ENCODE data around the gene SRMS.

SRMS gene

DNA sequence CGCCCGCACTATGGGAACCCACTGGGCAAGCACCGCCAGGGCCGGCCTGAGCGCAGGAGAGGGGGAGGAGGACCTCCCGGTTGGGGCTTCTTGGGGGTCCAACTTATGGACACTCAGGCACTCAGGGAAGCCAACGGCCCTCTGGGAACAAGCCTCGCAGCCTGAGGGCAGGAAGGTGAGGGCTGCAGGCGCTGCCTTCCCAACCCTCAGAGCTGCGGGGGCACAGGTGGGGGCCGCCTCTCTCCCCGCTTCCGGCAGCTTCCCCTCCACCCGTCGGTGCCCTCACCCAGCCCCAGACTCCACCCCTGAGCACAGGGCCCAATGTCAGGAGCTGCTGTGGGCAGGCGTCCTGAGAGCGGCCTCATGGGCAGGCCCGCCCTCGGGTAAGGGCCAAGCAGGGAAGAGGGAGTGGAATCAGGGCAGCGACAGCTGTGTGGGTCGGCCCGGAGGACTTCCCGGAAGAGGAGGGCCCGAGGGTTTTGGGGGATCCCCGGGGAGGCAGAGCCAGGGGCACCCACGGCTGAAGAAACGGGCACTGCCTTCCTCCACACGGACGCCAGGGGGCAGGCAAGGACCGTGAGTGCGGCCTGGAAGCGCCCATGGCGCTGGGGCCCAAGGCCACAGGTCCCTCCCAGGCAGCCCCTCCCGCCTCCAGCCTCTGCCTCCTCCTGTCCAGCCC, 9.9 kb downstream of the SRMS start:
- TF ChIP-seq, protein P1, sequence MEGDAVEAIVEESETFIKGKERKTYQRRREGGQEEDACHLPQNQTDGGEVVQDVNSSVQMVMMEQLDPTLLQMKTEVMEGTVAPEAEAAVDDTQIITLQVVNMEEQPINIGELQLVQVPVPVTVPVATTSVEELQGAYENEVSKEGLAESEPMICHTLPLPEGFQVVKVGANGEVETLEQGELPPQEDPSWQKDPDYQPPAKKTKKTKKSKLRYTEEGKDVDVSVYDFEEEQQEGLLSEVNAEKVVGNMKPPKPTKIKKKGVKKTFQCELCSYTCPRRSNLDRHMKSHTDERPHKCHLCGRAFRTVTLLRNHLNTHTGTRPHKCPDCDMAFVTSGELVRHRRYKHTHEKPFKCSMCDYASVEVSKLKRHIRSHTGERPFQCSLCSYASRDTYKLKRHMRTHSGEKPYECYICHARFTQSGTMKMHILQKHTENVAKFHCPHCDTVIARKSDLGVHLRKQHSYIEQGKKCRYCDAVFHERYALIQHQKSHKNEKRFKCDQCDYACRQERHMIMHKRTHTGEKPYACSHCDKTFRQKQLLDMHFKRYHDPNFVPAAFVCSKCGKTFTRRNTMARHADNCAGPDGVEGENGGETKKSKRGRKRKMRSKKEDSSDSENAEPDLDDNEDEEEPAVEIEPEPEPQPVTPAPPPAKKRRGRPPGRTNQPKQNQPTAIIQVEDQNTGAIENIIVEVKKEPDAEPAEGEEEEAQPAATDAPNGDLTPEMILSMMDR (IDR thresholded peaks at IDR 0.05) = peak; percentile 97
- H3K27ac ChIP-seq = peak overlapping the region; percentile 79
- H3K27me3 ChIP-seq = peaks cover 45% of the 10 kb centered on the region
- H3K4me3 ChIP-seq (ENCODE audit: low read depth in 1 of 2, low read length in 1 of 2) = peak overlapping the region; percentile 58 to 68
- peaks cover 17 to 26% of the 10 kb centered on the region in 2 experiments for H3K4me1 ChIP-seq (ENCODE audit: control insufficient read depth in 1 of 2, insufficient read depth in 1 of 2, low read depth in 1 of 2, low read length in 1 of 2)
- no peaks in the 10 kb centered on the region for H3K36me3 ChIP-seq
- no peaks in the 10 kb centered on the region for H3K9me3 ChIP-seq

DNA sequence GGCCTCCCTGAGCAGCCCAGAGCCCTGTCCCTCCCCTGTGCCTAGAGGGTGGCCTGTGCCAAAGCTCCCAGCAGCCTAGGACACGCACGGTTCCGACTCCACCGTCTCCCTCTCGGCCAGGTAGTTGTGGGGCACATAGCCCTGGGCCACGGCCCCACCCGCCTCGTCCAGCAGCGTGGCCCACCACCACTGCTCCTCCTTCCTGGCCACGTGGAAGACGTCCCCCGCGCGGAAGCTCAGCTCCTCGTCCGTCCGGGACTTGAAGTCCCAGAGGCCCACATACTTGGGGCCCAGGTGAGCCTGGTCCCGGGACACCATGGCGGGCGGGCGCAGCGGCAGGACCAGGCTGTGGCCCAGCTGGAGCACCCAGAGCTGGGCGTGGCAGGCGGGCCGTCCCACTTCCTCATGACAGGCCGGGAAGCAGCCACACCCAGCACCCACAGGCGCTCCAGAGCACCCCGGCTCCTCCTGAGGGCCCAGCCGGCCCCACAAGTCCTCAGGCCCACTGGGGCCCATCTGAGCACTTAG, 10.5 kb downstream of the SRMS start, which contains the start of gene PTK6:
TSS of gene PTK6 (minus strand) at position 380 of the 528 bp plus-strand sequence. CDS start at position 318, 62 bp downstream.
- Histone ChIP-seq H3K4me1 (ENCODE audit: control insufficient read depth in 1 of 2, insufficient read depth in 1 of 2, low read depth in 1 of 2, low read length in 1 of 2) (peaks cover 17 to 26% of the 10 kb centered on the region in 2 experiments), H3K27ac (peak within 1 kb of the TSS; percentile 79), H3K36me3 (no peaks in the 10 kb centered on the region), H3K4me3 (ENCODE audit: low read depth in 1 of 2, low read length in 1 of 2) (peak within 1 kb of the TSS; percentile 58 to 68), H3K27me3 (peaks cover 44% of the 10 kb centered on the region), H3K9me3 (no peaks in the 10 kb centered on the region)
- TF ChIP-seq, protein P1 (IDR thresholded peaks at IDR 0.05) = no peak

GRCh38 chr20:63536241-63536977, 11.1 kb downstream of the SRMS start:
- H3K4me3 ChIP-seq (ENCODE audit: low read depth in 1 of 2, low read length in 1 of 2) = no peak overlapping the region
- H3K4me1 ChIP-seq (ENCODE audit: control insufficient read depth in 1 of 2, insufficient read depth in 1 of 2, low read depth in 1 of 2, low read length in 1 of 2) = peaks cover 17 to 26% of the 10 kb centered on the region in 2 experiments
- H3K9me3 ChIP-seq = no peaks in the 10 kb centered on the region
- no peak overlapping the region for H3K27ac ChIP-seq
- no peaks in the 10 kb centered on the region for H3K36me3 ChIP-seq
- H3K27me3 ChIP-seq = peaks cover 44% of the 10 kb centered on the region
- TF ChIP-seq, protein P1 (IDR thresholded peaks at IDR 0.05) = no peak

DNA sequence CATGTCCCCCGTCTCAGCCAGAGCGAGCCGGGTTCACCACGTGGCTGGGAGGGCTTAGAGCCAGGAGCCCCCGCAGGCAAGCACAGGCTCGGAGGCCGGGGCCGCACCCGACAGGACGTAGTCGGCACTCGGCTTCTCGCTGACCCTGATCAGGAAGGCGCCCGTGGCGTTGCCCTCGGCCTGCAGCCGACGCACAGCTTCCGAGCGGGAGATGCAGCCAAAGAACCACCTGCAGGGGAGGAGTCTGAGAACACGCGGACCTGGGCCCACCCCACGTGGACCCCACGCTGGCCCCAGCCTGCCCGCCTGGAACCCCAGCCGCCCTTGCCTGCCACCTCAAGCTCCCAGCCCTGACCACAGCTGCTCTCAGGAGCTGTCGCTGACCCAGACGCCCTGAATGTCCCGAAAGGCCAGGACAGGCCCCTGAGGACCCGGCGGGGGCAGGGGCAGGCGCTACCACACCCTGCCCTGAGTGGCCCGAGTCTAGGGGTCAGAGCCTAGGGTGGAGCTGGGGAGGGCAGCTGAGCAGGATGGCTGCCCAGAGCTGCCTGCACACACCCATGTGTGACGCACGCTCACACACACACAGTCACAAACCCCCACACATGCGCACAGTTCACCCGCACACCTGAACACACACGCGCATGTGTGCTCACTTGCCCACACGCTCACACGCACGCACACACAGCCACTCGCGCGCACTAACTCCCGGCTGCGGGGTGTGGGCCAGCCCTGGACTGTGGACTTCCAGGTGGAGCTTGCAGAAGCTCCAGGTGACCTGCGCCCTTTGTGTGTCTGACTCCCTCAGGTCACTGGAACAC, 12.5 kb downstream of the SRMS start:
- Histone ChIP-seq H3K27ac (no peak overlapping the region), H3K36me3 (no peaks in the 10 kb centered on the region), H3K9me3 (no peaks in the 10 kb centered on the region), H3K4me3 (ENCODE audit: low read depth in 1 of 2, low read length in 1 of 2) (no peak overlapping the region), H3K27me3 (peaks cover 40% of the 10 kb centered on the region), H3K4me1 (ENCODE audit: control insufficient read depth in 1 of 2, insufficient read depth in 1 of 2, low read depth in 1 of 2, low read length in 1 of 2) (peaks cover 17 to 26% of the 10 kb centered on the region in 2 experiments)
- TF ChIP-seq, protein P1 (IDR thresholded peaks at IDR 0.05) = no peak

- no peak overlapping the region for H3K4me3 ChIP-seq (ENCODE audit: low read depth in 1 of 2, low read length in 1 of 2)
- no peaks in the 10 kb centered on the region for H3K9me3 ChIP-seq
- TF ChIP-seq, protein P1 (IDR thresholded peaks at IDR 0.05) = no peak
- no peaks in the 10 kb centered on the region for H3K36me3 ChIP-seq
- H3K27me3 ChIP-seq = peaks cover 40% of the 10 kb centered on the region
- peaks cover 17 to 26% of the 10 kb centered on the region in 2 experiments for H3K4me1 ChIP-seq (ENCODE audit: control insufficient read depth in 1 of 2, insufficient read depth in 1 of 2, low read depth in 1 of 2, low read length in 1 of 2)
- no peak overlapping the region for H3K27ac ChIP-seq
These were observed 13.1 kb downstream of the SRMS start for GRCh38 chr20:63534427-63534830.
